ENCODE measurements around the gene SNX17.

Gene SNX17

DNA sequence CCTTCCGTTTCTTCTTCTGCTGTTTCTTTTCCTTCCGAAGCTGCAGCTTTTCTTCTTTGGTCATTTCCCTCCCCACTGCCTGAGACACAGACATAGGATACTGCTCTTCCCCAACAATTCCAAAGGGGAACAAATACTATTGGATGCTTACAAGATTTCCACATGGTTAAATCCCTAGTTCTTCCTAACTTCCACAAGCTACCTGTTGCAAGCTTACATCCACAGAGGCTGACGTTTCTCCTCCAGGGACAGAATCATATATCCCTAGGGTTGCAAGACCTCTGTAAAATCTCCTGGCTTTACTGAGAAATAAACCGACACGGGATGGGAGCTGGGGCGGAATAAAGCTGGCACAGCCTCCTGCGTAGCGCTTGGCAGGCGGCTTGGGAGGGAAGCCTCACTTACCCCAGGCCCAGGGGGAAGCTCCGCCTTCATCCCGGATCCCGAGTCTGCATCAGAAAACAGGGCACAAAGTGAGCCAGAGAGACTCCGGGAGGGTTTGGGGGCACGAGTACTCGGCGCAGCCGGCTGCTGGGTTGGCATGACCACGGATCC, 868 bp upstream of the SNX17 start:
- no peak for DNase-seq (ENCODE audit: low spot score)

- peak; percentile 48 for DNase-seq (ENCODE audit: low spot score)
Observed at GRCh38 chr2:27370816-27371620, 602 bp downstream of the SNX17 start.

DNA sequence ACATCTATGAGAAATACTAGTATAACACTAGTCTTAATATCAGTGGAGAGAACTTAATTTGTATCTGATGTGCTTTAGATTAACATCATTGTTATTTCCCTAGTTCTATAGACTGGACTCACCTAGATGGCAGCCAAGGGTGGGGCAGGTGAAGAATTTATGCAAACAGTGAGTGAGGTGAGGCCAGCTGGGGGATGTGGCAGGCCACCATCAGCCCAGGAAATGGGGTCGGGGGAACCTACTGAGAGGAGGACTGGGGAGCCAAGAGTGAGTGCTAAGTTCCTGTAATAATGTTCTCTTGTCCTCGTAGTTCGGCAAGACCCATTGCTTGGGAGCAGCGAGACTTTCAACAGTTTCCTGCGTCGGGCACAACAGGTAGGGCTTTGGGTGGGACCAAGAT, 2.5 kb downstream of the SNX17 start:
- no peak for DNase-seq (ENCODE audit: low spot score)

DNA sequence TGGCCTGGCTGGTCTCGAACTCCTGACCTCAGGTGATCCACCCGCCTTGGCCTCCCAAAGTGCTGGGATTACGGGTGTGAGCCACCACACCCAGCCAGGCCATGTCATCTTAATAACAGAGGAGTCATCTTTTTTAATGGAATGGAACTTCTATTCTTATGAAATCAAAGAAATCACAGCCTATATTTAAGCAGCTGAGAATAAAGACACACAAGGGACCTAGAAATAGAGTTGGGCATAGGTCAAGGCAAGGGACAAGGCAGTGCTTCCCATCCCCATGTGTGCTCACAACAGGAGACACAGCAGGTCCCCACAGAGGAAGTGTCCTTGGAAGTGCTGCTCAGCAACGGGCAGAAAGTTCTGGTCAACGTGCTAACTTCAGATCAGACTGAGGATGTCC, 3.2 kb downstream of the SNX17 start:
- DNase-seq (ENCODE audit: low spot score): no peak

DNA sequence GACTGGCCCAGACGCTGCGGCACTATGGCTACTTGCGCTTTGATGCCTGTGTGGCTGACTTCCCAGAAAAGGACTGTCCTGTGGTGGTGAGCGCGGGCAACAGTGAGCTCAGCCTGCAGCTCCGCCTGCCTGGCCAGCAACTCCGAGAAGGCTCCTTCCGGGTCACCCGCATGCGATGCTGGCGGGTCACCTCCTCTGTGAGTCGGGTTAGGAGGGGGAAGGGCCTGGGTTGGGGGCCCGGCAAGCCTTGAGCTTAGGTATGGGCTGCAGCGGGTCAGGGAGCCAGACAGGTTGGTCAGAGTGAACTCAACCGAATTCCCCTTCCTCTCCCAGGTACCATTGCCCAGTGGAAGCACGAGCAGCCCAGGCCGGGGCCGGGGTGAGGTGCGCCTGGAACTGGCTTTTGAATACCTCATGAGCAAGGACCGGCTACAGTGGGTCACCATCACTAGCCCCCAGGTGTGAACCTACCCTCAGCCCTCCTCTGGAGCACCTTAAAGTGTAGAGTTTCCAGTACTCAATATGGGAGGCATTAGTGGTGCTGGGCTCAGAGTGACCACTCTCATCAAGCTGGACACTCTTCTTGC, 5.2 kb downstream of the SNX17 start:
- no peak for DNase-seq (ENCODE audit: low spot score)

- DNase-seq (ENCODE audit: low spot score): no peak
Observed at GRCh38 chr2:27376151-27376865, 5.9 kb downstream of the SNX17 start.

GRCh38 chr2:27376866-27377617, 6.6 kb downstream of the SNX17 start:
- no peak for DNase-seq (ENCODE audit: low spot score)

DNA sequence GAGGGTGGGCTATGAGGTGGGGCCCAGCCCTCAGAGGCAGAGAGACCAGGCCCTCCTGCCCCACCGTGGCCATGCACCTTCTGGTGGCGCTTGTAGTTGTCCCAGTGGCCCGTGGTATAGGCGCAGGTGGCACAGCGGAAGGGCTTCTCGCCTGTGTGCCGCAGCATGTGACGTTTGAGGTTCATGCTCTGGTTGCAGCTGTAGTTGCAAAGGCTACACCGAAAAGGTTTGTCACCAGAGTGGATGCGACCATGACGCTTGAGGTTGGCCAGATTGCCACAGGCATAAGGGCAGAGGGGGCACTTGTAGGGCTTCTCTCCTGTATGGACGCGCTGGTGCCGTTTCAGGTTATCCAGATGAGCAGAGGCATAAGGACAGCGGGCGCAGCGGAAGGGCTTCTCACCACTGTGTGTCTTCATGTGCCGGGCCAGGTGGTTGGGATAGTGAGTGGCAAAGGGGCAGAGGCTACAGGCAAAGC, 7.2 kb downstream of the SNX17 start:
- DNase-seq (ENCODE audit: low spot score): no peak

DNA sequence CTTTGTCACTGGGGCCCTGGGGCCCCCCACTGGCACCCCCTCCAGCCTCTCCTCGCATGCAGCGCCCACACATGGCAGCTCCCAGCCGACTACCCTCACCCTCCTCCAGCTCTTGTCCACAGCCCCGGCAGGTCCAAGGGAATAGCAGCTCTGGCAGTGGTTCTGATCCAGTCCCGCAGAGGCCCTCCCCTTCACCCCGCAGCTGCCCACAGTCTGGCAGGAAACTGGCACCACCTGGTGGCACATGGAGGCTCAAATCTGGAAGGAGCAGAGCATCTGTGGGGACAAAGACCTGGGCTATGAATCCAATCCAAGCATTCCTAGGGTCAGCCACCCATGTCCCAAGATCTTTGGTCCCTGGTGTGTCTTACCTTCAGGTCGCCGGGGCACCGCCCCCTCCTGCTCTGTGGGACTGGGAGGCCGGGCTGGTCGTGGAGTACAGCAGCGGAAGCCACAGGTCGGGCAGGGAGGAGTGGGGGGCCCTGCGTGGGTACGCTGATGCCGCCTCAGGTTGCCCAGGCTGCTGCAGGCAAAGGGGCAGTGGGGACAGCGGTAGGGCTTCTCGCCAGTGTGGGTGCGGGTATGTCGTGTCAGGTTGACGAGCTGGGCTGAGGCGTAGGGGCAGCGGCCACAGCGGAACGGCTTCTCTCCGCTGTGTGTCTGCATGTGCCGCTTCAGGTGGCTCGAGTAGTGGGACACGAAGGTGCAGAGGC, 7.8 kb downstream of the SNX17 start:
- peak; percentile 46 for DNase-seq (ENCODE audit: low spot score)

DNA sequence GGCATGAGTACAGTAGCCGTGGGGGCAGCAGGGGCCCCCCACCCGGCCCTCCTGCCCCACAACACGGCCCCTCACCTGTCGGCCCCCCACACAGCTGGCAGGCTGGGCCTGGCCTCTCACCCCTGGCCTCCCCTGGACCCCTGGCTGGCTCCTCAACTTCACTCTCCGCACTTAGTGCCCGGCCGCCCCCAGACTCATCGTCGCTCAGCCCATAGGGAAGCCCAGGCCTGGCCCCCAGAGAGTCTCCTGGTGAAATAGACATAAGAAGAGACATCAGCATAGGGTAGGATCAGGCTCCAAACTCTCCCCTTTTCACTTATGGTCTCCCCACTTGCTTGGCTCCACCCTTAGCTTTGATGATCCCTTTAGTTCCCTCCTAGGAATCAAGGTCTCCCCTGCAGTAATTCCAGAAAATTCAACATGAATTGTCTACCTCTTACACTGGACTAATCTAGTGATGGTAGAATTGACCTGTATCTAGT, 8.4 kb downstream of the SNX17 start:
- no peak for DNase-seq (ENCODE audit: low spot score)

DNA sequence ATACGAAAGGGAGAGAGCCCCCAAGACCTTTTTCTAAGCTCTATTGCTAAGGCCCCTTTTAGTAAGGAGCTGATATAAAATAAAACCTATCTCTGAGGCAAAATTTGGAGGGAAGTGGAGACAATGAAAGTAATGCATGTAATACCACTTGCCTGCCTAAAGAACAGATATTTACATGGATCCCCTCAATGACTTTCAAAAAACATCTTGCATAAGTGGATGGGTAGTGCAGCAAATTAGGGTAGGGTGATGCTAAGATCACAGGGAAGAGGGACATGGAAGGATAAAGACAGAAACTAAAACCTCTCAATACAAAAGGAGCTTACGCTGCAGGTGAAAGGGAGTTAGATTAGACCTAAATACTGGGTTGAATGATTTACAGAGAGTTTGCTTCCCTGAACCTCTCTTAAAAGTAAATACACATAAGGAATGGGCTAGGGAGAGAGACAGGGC, 9.0 kb downstream of the SNX17 start:
- no peak for DNase-seq (ENCODE audit: low spot score)

GRCh38 chr2:27379836-27380625, 9.6 kb downstream of the SNX17 start:
- no peak for DNase-seq (ENCODE audit: low spot score)

DNA sequence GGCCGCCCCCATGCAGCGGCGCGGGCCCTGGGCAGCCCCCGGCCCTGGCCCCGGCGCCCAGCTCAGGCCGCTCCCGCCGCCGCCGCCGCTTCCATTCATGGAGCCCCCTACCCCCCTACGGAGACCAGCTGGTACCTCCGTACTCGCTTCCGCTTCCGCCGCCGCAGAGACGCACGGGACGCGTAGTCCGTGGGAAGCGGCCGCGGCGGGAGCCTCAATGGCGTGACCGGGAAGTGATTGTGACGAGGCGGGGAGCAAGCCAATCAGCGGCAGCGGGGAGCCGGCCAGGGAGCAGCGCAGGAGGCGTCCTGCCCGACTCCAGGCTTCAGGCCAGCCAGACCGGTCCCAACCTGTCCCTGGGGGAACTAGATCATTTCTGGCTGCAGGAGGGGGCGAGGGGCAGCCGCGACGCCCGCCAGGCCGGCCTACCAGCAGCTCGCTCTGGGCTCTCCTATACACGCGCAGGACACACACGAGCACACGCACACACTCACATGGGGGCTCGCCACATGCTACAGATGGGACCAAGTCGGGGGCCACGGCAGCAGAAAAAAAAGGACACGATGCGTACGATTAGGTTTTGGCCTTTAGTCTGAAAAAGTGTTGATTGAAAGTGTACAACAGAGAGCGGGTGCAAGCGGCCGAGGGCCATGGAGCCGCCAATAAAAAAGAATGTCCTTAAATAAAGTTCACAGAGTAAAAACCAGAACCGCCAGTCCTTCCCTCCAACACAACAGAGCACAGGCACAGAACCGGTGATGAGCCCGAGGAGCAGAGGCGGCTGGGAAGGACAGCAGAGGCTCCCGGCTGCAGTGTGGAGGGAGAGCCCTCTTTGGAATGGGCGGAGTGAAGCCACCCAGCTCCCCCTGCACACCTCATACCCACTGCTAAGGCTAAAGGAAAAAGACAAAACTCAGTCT, 10.5 kb downstream of the SNX17 start, which contains the start of gene ZNF513:
ZNF513 (minus strand) TSS at position 109 of the 920 bp plus-strand sequence. CDS start 208 bp downstream, outside the sequence.
- peak; percentile 92 for DNase-seq (ENCODE audit: low spot score)

GRCh38 chr2:27381577-27382181, 11.3 kb downstream of the SNX17 start:
- peak; percentile 69 for DNase-seq (ENCODE audit: low spot score)

- DNase-seq (ENCODE audit: low spot score): no peak
Observed at GRCh38 chr2:27390822-27391679, 20.6 kb downstream of the SNX17 start.

DNA sequence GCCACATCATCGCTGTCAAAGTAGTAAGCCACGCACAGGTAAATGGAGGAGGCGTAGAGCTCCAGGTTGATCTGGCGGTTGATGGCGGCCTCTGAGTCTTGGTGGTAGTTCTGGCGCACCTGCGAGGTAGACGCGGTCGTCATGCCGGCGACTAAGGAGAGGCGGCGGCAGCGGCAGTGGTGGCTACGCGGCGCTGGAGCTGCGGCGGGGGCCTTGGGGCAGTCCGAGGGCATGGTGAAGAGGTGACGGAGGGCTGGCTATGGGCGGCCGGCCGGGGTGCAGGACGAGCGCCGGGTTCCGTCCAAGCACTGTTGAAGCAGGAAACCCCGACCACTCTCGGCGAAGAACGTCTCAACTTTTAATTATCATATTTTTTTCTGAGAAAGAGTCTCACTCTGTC, 22.8 kb downstream of the SNX17 start:
- DNase-seq (ENCODE audit: low spot score): no peak

DNA sequence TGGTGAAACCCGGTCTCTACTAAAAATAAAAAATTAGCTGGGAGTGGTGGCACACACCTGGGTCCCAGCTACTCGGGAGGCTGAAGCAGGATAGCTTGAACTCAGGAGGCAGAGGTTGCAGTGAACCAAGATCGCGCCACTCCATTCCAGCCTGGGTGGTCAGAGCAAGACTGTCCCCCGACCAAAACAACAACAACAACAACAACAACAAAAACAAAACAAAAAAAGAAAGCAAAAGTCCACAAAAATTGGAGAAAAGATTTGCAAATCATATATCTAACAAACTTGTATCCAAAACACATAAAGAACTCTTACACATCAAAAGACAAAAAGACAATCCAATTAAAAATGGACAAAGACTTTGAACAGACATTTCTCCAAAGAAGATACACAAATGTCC, 28.5 kb downstream of the SNX17 start:
- no peak for DNase-seq (ENCODE audit: low spot score)

All from D341Med (cell line).